ENCODE measurements around the gene GPHN. TPM values are rescaled to one million over a fixed set of nuclear protein-coding genes. Genes with fewer than 3 reads are reported as not detected.
A peak's percentile ranks its signal among the peaks of the same experiment; 100 is the strongest.

GPHN gene
- total RNA-seq, 3 donors from 2014 or later = 32.8 to 57.0 (median 38.1) TPM

- no peak overlapping the region for H3K4me3 ChIP-seq
- DNase-seq = no peak
- intact Hi-C loops (cut with DNase I, micrococcal nuclease) = no loop called here
- no peak for TF ChIP-seq CTCF (IDR thresholded peaks at IDR 0.05)
- H3K4me1 ChIP-seq (ENCODE audit: low read depth) = peaks cover 7% of the 10 kb centered on the region
- H3K36me3 ChIP-seq (ENCODE audit: low read depth) = no peaks in the 10 kb centered on the region
- no peak for ATAC-seq
- H3K9me3 ChIP-seq = no peaks in the 10 kb centered on the region
Measured at GRCh38 chr14:66511849-66512248, 3.9 kb downstream of the GPHN start.

DNA sequence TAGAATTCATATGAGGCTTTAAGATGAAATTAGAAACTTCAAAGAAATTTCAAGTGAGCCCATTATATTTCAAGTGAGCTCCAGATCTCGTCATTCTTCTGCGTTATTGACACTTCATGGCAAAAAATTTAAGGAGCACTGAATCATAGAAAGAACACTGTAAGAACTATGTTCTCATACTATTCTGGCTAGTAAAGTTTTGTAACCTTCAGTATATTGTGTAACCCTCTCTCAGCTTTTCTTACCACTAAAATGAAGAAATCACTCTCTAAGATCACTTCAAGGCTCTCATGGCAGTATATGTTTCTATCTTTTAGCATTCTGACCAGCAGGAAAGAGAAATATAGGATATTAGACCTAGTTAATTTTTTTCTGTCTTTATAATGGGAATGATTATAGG is 6.3 kb downstream of the GPHN start:
- no peaks in the 10 kb centered on the region for H3K36me3 ChIP-seq (ENCODE audit: low read depth)
- peaks cover 7% of the 10 kb centered on the region for H3K4me1 ChIP-seq (ENCODE audit: low read depth)
- intact Hi-C loops (cut with DNase I, micrococcal nuclease) = no loop called here
- DNase-seq = no peak
- no peak overlapping the region for H3K4me3 ChIP-seq
- H3K9me3 ChIP-seq = no peaks in the 10 kb centered on the region
- no peak for ATAC-seq
- TF ChIP-seq CTCF (IDR thresholded peaks at IDR 0.05) = no peak

- Histone ChIP-seq H3K36me3 (ENCODE audit: low read depth) (no peaks in the 10 kb centered on the region), H3K4me3 (no peak overlapping the region), H3K4me1 (ENCODE audit: low read depth) (no peaks in the 10 kb centered on the region), H3K9me3 (no peaks in the 10 kb centered on the region)
- TF ChIP-seq CTCF (IDR thresholded peaks at IDR 0.05) = no peak
- intact Hi-C loops (cut with DNase I, micrococcal nuclease) = no loop called here
- DNase-seq (peak in 2 of 3 donors; percentile 5 to 34), ATAC-seq (peak; percentile 70)
Measured at GRCh38 chr14:66530526-66530925, 22.6 kb downstream of the GPHN start.

- Histone ChIP-seq H3K9me3 (no peaks in the 10 kb centered on the region), H3K4me3 (no peak overlapping the region), H3K4me1 (ENCODE audit: low read depth) (no peaks in the 10 kb centered on the region), H3K36me3 (ENCODE audit: low read depth) (no peaks in the 10 kb centered on the region)
- DNase-seq (no peak), ATAC-seq (no peak)
- TF ChIP-seq CTCF (IDR thresholded peaks at IDR 0.05) = no peak
- intact Hi-C loops (cut with DNase I, micrococcal nuclease) = no loop called here
Measured at GRCh38 chr14:66539034-66539433, 31.1 kb downstream of the GPHN start.

DNA sequence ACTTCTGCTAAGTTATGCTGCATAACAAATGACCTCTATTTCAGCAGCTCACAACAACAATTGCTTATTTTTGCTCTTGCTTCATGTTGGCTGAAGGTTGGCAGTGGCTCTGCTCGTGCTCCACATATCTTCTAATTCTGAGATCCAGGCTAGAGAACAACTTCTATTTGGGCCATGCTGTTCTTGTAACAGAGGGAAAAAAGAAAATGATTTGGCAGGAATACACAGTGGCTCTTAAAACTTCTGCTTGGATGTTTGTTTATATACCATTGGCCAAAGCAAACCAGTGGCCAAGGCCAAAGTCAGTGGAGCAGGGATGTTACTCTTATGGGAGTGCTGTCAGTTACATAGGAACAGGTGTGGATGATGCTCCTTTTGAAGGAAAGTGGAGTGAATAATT is 32.1 kb downstream of the GPHN start:
- intact Hi-C loops (cut with DNase I, micrococcal nuclease) = no loop called here
- Histone ChIP-seq H3K9me3 (no peaks in the 10 kb centered on the region), H3K4me1 (ENCODE audit: low read depth) (no peaks in the 10 kb centered on the region), H3K36me3 (ENCODE audit: low read depth) (no peaks in the 10 kb centered on the region), H3K4me3 (no peak overlapping the region)
- no peak for ATAC-seq
- TF ChIP-seq CTCF (IDR thresholded peaks at IDR 0.05) = no peak
- no peak for DNase-seq

DNA sequence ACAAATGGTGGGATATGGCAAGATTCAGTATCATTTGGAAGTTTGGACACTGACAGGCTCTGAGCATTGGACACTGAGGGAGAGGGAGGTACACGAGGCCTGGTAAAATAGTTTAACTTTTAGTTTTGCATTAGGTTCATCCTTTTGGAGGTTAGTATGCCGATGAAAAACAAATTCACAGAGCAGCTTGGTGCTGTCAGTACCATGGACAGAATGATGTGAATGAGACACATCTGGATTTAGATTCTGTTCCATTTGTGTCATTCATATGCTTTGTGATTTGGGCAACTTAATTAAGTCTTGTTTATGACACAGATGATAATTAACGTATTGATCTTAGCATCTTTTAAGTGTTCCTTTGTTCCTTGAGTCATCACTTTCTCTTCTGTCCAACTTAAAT is 33.7 kb downstream of the GPHN start:
- intact Hi-C loops (cut with DNase I, micrococcal nuclease) = no loop called here
- Histone ChIP-seq H3K9me3 (no peaks in the 10 kb centered on the region), H3K36me3 (ENCODE audit: low read depth) (no peaks in the 10 kb centered on the region), H3K4me1 (ENCODE audit: low read depth) (no peaks in the 10 kb centered on the region), H3K4me3 (no peak overlapping the region)
- no peak for DNase-seq
- TF ChIP-seq CTCF (IDR thresholded peaks at IDR 0.05) = no peak
- no peak for ATAC-seq

Measured in mucosa of descending colon (tissue), 3 donors.